DND-41 (cell line): ENCODE results near the gene KIAA1210.

ENCODE experiments used
- ATAC-seq: fragments of 200-7000 bp; cut with Tn5 transposase; 3 replicates; pipeline ENCODE4 v1.9.1; 2021; ENCODE audit warnings: low read depth; ENCODE audit not compliant: insufficient read depth
- DNase-seq: peaks from one replicate; pipeline ENCODE4 v3.0.0-alpha.2; 2020
- H2AFZ ChIP-seq: 2 replicates; pipeline ENCODE4 v1.6.0; 2012; ENCODE audit warnings: low read depth, low read length
- H3K27ac ChIP-seq: 2 replicates; pipeline ENCODE4 v1.5.1; 2012; ENCODE audit warnings: low read length, inconsistent platforms
- H3K27me3 ChIP-seq: fragments of 200-600 bp; sonication (generic); 2 replicates; pipeline ENCODE4 v1.6.0; 2012; ENCODE audit warnings: low read length, mild to moderate bottlenecking, inconsistent platforms; ENCODE audit not compliant: insufficient read depth, poor library complexity
- H3K36me3 ChIP-seq: 2 replicates; pipeline ENCODE4 v1.5.1; 2012; ENCODE audit warnings: low read length, inconsistent platforms; ENCODE audit not compliant: insufficient read depth
- H3K4me1 ChIP-seq: 2 replicates; pipeline ENCODE4 v1.5.1; 2012; ENCODE audit warnings: mild to moderate bottlenecking, low read length; ENCODE audit not compliant: insufficient read depth
- H3K4me2 ChIP-seq: 2 replicates; pipeline ENCODE4 v1.6.0; 2012; ENCODE audit warnings: mild to moderate bottlenecking, moderate library complexity, low read length, inconsistent platforms; ENCODE audit not compliant: insufficient read depth
- H3K4me3 ChIP-seq, 2 experiments: fragments of 200-600 bp in 1 of 2; shearing (Covaris generic) in 1 of 2; 2 replicates each; pipeline ENCODE4 v1.5.1; 2012 to 2016; ENCODE audit warnings: inconsistent platforms in 2 of 2, low read length in 2 of 2, mild to moderate bottlenecking in 2 of 2, low read depth in 1 of 2, moderate library complexity in 1 of 2
- H3K79me2 ChIP-seq: 2 replicates; pipeline ENCODE4 v1.6.0; 2012; ENCODE audit warnings: low read length, inconsistent platforms; ENCODE audit not compliant: insufficient read depth
- H3K9ac ChIP-seq: 2 replicates; pipeline ENCODE4 v1.6.0; 2012; ENCODE audit warnings: low read depth, mild to moderate bottlenecking, inconsistent platforms, low read length, moderate library complexity
- H3K9me3 ChIP-seq: 2 replicates; pipeline ENCODE4 v1.5.1; 2012; ENCODE audit warnings: low read length, moderate library complexity, mild to moderate bottlenecking, inconsistent platforms; ENCODE audit not compliant: insufficient read depth, severe bottlenecking
- H4K20me1 ChIP-seq: 2 replicates; pipeline ENCODE4 v1.6.0; 2012; ENCODE audit warnings: low read length; ENCODE audit not compliant: insufficient read depth
- CTCF ChIP-seq: IDR thresholded peaks from 2 replicates; pipeline ENCODE4 v1.5.1; 2012; ENCODE audit warnings: borderline replicate concordance, low read length, moderate library complexity, mild to moderate bottlenecking; ENCODE audit not compliant: poor library complexity, severe bottlenecking; ENCODE audit errors: extremely low read depth
- EZH2 ChIP-seq: IDR thresholded peaks from 3 replicates; pipeline ENCODE4 v1.6.1; 2012; ENCODE audit warnings: borderline replicate concordance, low read depth, mild to moderate bottlenecking, moderate library complexity, low read length, inconsistent platforms; ENCODE audit not compliant: severe bottlenecking

KIAA1210 gene

GRCh38 chrX:119041175-119041574, 86.4 kb downstream of the KIAA1210 start:
- ATAC-seq (no peak), DNase-seq (no peak)
- TF ChIP-seq CTCF, result no peak
- TF ChIP-seq EZH2, result no peak
- H3K4me1 ChIP-seq, result no peaks in the 10 kb centered on the region
- no peak overlapping the region for H3K4me2 ChIP-seq
- H3K9ac ChIP-seq, result no peak overlapping the region
- no peak overlapping the region for H3K4me3 ChIP-seq
- no peak overlapping the region for H2AFZ ChIP-seq
- H3K36me3 ChIP-seq, result no peaks in the 10 kb centered on the region
- H3K27ac ChIP-seq, result no peak overlapping the region
- no peaks in the 10 kb centered on the region for H3K9me3 ChIP-seq
- H3K79me2 ChIP-seq, result no peaks in the 10 kb centered on the region
- H3K27me3 ChIP-seq, result no peaks in the 10 kb centered on the region
- no peaks in the 10 kb centered on the region for H4K20me1 ChIP-seq

GRCh38 chrX:119040432-119040831, 87.2 kb downstream of the KIAA1210 start:
- H4K20me1 ChIP-seq, result no peaks in the 10 kb centered on the region
- no peak overlapping the region for H3K27ac ChIP-seq
- H2AFZ ChIP-seq, result no peak overlapping the region
- no peaks in the 10 kb centered on the region for H3K79me2 ChIP-seq
- no peak for ATAC-seq
- no peak for DNase-seq
- no peak overlapping the region for H3K4me2 ChIP-seq
- TF ChIP-seq CTCF (no peak), EZH2 (no peak)
- no peak overlapping the region for H3K9ac ChIP-seq
- no peaks in the 10 kb centered on the region for H3K9me3 ChIP-seq
- H3K4me3 ChIP-seq, result no peak overlapping the region
- no peaks in the 10 kb centered on the region for H3K4me1 ChIP-seq
- no peaks in the 10 kb centered on the region for H3K27me3 ChIP-seq
- H3K36me3 ChIP-seq, result no peaks in the 10 kb centered on the region

GRCh38 chrX:119036107-119037029, 91.2 kb downstream of the KIAA1210 start:
- DNase-seq (no peak), ATAC-seq (no peak)
- Histone ChIP-seq H3K36me3 (no peaks in the 10 kb centered on the region), H4K20me1 (no peaks in the 10 kb centered on the region), H3K9ac (no peak overlapping the region), H3K27ac (no peak overlapping the region), H3K9me3 (no peaks in the 10 kb centered on the region), H3K27me3 (no peaks in the 10 kb centered on the region), H3K4me1 (no peaks in the 10 kb centered on the region), H3K4me3 (no peak overlapping the region), H3K4me2 (no peak overlapping the region), H2AFZ (no peak overlapping the region), H3K79me2 (no peaks in the 10 kb centered on the region)
- TF ChIP-seq CTCF, result no peak
- TF ChIP-seq EZH2, result no peak
